Effector memory CD4-positive, alpha-beta T cell (primary cell): Measurements from ENCODE around the gene GFM1.

ENCODE experiments used
- DNase-seq, 3 donors: peaks; one replicate each; pipeline ENCODE4 v3.0.0-alpha.2; 2020
- H3K27ac ChIP-seq: 2 replicates; pipeline ENCODE4 v1.7.0; 2013; ENCODE audit warnings: mild to moderate bottlenecking, low read length, moderate library complexity; ENCODE audit not compliant: insufficient read depth, poor library complexity, severe bottlenecking
- H3K27me3 ChIP-seq: replicated peaks from 2 replicates; pipeline ENCODE4 v1.7.0; 2013; ENCODE audit warnings: mild to moderate bottlenecking, low read length; ENCODE audit not compliant: insufficient read depth, control insufficient read depth, poor library complexity, severe bottlenecking
- H3K36me3 ChIP-seq: 2 replicates; pipeline ENCODE4 v1.7.0; 2013; ENCODE audit warnings: mild to moderate bottlenecking, low read length, moderate library complexity; ENCODE audit not compliant: control insufficient read depth, insufficient read depth
- H3K4me1 ChIP-seq: 2 replicates; pipeline ENCODE4 v1.7.0; 2013; ENCODE audit warnings: low read length, mild to moderate bottlenecking; ENCODE audit not compliant: control insufficient read depth, insufficient read depth, poor library complexity, severe bottlenecking
- H3K4me3 ChIP-seq: 2 replicates; pipeline ENCODE4 v1.7.0; 2013; ENCODE audit warnings: low read length, low read depth, mild to moderate bottlenecking; ENCODE audit not compliant: insufficient read depth, poor library complexity, severe bottlenecking
- H3K9me3 ChIP-seq: 2 replicates; pipeline ENCODE4 v1.7.0; 2013; ENCODE audit warnings: mild to moderate bottlenecking, low read length, moderate library complexity; ENCODE audit not compliant: control insufficient read depth

Gene GFM1

GRCh38 chr3:158700559-158700958, 56.2 kb downstream of the GFM1 start:
- H3K9me3 ChIP-seq: no peaks in the 10 kb centered on the region
- H3K27ac ChIP-seq: no peak overlapping the region
- no peaks in the 10 kb centered on the region for H3K4me1 ChIP-seq
- no peak for DNase-seq
- H3K36me3 ChIP-seq: peaks cover 4% of the 10 kb centered on the region
- H3K27me3 ChIP-seq: no peaks in the 10 kb centered on the region
- H3K4me3 ChIP-seq: no peak overlapping the region

- Histone ChIP-seq H3K4me3 (no peak overlapping the region), H3K9me3 (no peaks in the 10 kb centered on the region), H3K4me1 (no peaks in the 10 kb centered on the region), H3K27ac (no peak overlapping the region), H3K36me3 (peaks cover 4% of the 10 kb centered on the region), H3K27me3 (no peaks in the 10 kb centered on the region)
- DNase-seq: no peak
Measured at GRCh38 chr3:158701420-158702065, 57.2 kb downstream of the GFM1 start.

DNA sequence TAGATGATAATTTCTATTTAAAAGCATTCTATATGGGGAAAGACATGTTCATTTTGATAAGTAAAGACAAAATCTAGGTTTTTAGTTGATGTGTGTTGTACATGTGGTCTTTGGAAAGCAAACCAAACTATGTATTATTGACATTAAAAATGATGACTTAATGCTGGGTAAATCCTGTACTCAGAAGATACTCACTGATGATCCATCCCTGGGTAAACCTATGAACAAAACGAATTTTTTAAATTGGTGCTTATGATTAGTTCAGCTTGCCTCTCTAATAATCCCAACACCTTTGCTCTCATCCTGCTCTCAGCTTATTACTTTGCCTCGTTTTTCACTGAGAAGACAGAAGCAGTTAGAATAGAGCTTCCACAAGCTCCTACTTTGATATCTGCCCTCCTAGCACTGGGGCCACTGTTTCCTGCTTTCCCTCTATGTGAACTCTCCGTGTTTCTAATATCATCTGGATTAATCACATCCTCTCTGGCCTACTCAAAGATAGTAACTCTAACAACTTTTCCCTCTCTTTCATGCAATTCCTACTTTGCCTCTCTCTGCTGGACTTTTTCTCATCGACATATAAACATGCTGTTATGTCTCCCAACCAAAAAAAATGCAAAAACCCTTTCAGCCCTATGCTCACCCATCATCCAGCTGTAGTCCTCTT, 58.6 kb downstream of the GFM1 start:
- H3K9me3 ChIP-seq: no peaks in the 10 kb centered on the region
- H3K27ac ChIP-seq: no peak overlapping the region
- H3K4me1 ChIP-seq: no peaks in the 10 kb centered on the region
- no peak overlapping the region for H3K4me3 ChIP-seq
- H3K36me3 ChIP-seq: peaks cover 4% of the 10 kb centered on the region
- H3K27me3 ChIP-seq: no peaks in the 10 kb centered on the region
- no peak for DNase-seq

- no peak for DNase-seq
- Histone ChIP-seq H3K27me3 (no peaks in the 10 kb centered on the region), H3K4me3 (no peak overlapping the region), H3K36me3 (peaks cover 4% of the 10 kb centered on the region), H3K9me3 (no peaks in the 10 kb centered on the region), H3K27ac (no peak overlapping the region), H3K4me1 (no peaks in the 10 kb centered on the region)
Measured at GRCh38 chr3:158703566-158703965, 59.2 kb downstream of the GFM1 start.

- H3K4me3 ChIP-seq: no peak overlapping the region
- no peaks in the 10 kb centered on the region for H3K4me1 ChIP-seq
- no peaks in the 10 kb centered on the region for H3K9me3 ChIP-seq
- peaks cover 11% of the 10 kb centered on the region for H3K36me3 ChIP-seq
- DNase-seq: no peak
- no peaks in the 10 kb centered on the region for H3K27me3 ChIP-seq
- H3K27ac ChIP-seq: no peak overlapping the region
Measured at GRCh38 chr3:158709666-158710083, 65.3 kb downstream of the GFM1 start.

GRCh38 chr3:158710601-158711000, 66.3 kb downstream of the GFM1 start:
- no peak overlapping the region for H3K4me3 ChIP-seq
- no peaks in the 10 kb centered on the region for H3K4me1 ChIP-seq
- no peaks in the 10 kb centered on the region for H3K27me3 ChIP-seq
- H3K9me3 ChIP-seq: no peaks in the 10 kb centered on the region
- H3K36me3 ChIP-seq: peaks cover 6% of the 10 kb centered on the region
- H3K27ac ChIP-seq: no peak overlapping the region
- no peak for DNase-seq

- Histone ChIP-seq H3K4me3 (no peak overlapping the region), H3K4me1 (no peaks in the 10 kb centered on the region), H3K36me3 (peaks cover 6% of the 10 kb centered on the region), H3K9me3 (no peaks in the 10 kb centered on the region), H3K27me3 (no peaks in the 10 kb centered on the region), H3K27ac (no peak overlapping the region)
- DNase-seq: no peak
Measured at GRCh38 chr3:158711886-158712285, 67.6 kb downstream of the GFM1 start.

GRCh38 chr3:158712443-158712842, 68.1 kb downstream of the GFM1 start:
- no peaks in the 10 kb centered on the region for H3K27me3 ChIP-seq
- no peaks in the 10 kb centered on the region for H3K9me3 ChIP-seq
- H3K27ac ChIP-seq: no peak overlapping the region
- H3K4me3 ChIP-seq: no peak overlapping the region
- peaks cover 6% of the 10 kb centered on the region for H3K36me3 ChIP-seq
- no peaks in the 10 kb centered on the region for H3K4me1 ChIP-seq
- no peak for DNase-seq

- Histone ChIP-seq H3K27ac (no peak overlapping the region), H3K27me3 (no peaks in the 10 kb centered on the region), H3K9me3 (no peaks in the 10 kb centered on the region), H3K4me1 (no peaks in the 10 kb centered on the region), H3K4me3 (no peak overlapping the region), H3K36me3 (peaks cover 6% of the 10 kb centered on the region)
- no peak for DNase-seq
Measured at GRCh38 chr3:158713094-158713499, 68.8 kb downstream of the GFM1 start.

DNA sequence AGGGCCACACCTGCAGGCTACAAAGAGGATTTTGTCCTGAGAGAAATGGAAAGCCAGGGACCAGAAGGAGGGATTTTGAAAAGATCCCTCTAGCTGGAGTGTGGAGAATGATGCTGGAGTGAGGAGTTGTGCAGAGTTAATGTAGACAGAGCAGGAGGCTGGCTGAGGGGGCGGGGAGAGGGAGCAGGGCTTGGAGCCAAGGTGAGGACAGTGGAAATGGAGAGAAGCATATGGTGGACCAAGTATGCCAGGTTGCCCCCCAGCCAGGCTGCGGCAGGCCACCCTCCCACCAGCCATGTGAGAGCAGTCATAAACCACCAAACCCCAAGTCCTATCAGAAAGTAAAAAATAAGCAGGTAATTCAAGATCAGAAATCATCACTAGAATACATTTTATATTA, 73.2 kb downstream of the GFM1 start:
- H3K27me3 ChIP-seq: no peaks in the 10 kb centered on the region
- no peak overlapping the region for H3K27ac ChIP-seq
- no peaks in the 10 kb centered on the region for H3K9me3 ChIP-seq
- H3K4me3 ChIP-seq: no peak overlapping the region
- DNase-seq: no peak
- peaks cover 9% of the 10 kb centered on the region for H3K4me1 ChIP-seq
- H3K36me3 ChIP-seq: no peaks in the 10 kb centered on the region
